IMR-90 (cell line): ENCODE results near the gene MAGEF1. TPM values are rescaled to one million over a fixed set of nuclear protein-coding genes. Genes with fewer than 3 reads are reported as not detected.
A peak's percentile ranks its signal among the peaks of the same experiment; 100 is the strongest.

Experiments used
- ATAC-seq: fragments of 200-7000 bp; cut with Tn5 transposase; 2 replicates; pipeline ENCODE4 v1.9.1; 2020; ENCODE audit warnings: low read depth, mild to moderate bottlenecking, moderate library complexity
- BruUV-seq: library from RNA; stranded (reverse); fragments of 400-500 nt; replicated peaks from 2 replicates; lab custom pipeline; 2021; lab: Mats Ljungman, UMichigan
- CTCF ChIA-PET: fragments of 300-600 bp; formaldehyde crosslinking; extraction: SDS; loops from one replicate; lab custom pipeline; 2021; ENCODE audit warnings: antibody characterized with exemption; lab: Yijun Ruan, JAX
- POLR2A ChIA-PET: fragments of 300-600 bp; sonication (Branson Sonifier 250); formaldehyde crosslinking; loops from one replicate; lab custom pipeline; 2022; ENCODE audit warnings: antibody characterized with exemption; ENCODE audit not compliant: unreplicated experiment; lab: Charles Lee
- DNase-seq: peaks from one replicate; pipeline ENCODE4 v3.0.0; 2013
- H2AFZ ChIP-seq: replicated peaks from 2 replicates; pipeline ENCODE3; 2013; ENCODE audit warnings: low read length, mild to moderate bottlenecking; ENCODE audit not compliant: poor library complexity
- H2AK5ac ChIP-seq: 2 replicates; pipeline ENCODE4 v1.6.1; 2013; ENCODE audit warnings: low read depth, low read length, inconsistent platforms
- H2AK9ac ChIP-seq: replicated peaks from 2 replicates; pipeline ENCODE3; 2013; ENCODE audit warnings: mild to moderate bottlenecking, low read depth, low read length, moderate library complexity; ENCODE audit not compliant: poor library complexity
- H2BK120ac ChIP-seq: 2 replicates; pipeline ENCODE4 v1.6.1; 2013; ENCODE audit warnings: low read depth, low read length, inconsistent platforms
- H2BK15ac ChIP-seq: 3 replicates; pipeline ENCODE4 v1.6.1; 2013; ENCODE audit warnings: low read depth, low read length, inconsistent platforms
- H2BK20ac ChIP-seq: 2 replicates; pipeline ENCODE4 v1.6.1; 2013; ENCODE audit warnings: low read depth, mild to moderate bottlenecking, inconsistent platforms, low read length, moderate library complexity
- H2BK5ac ChIP-seq: 2 replicates; pipeline ENCODE4 v1.6.1; 2013; ENCODE audit warnings: mild to moderate bottlenecking, low read depth, low read length, inconsistent platforms; ENCODE audit not compliant: poor library complexity, severe bottlenecking
- H3K14ac ChIP-seq: replicated peaks from 2 replicates; pipeline ENCODE4 v1.6.1; 2013; ENCODE audit warnings: low read depth, low read length, inconsistent platforms
- H3K18ac ChIP-seq: 2 replicates; pipeline ENCODE4 v1.6.1; 2013; ENCODE audit warnings: low read depth, low read length, control low read depth
- H3K23ac ChIP-seq: 2 replicates; pipeline ENCODE4 v1.6.1; 2013; ENCODE audit warnings: low read depth, low read length, inconsistent platforms
- H3K27ac ChIP-seq: 2 replicates; pipeline ENCODE4 v1.5.1; 2013; ENCODE audit warnings: mild to moderate bottlenecking, control low read depth, low read length; ENCODE audit not compliant: insufficient read depth
- H3K27me3 ChIP-seq: 2 replicates; pipeline ENCODE4 v1.6.1; 2013; ENCODE audit warnings: low read length; ENCODE audit not compliant: control insufficient read depth, insufficient read depth
- H3K36me3 ChIP-seq: 2 replicates; pipeline ENCODE4 v1.6.1; 2013; ENCODE audit warnings: low read length, mixed read lengths; ENCODE audit not compliant: control insufficient read depth, insufficient read depth
- H3K4ac ChIP-seq: 2 replicates; pipeline ENCODE4 v1.6.1; 2013; ENCODE audit warnings: low read depth, low read length, inconsistent platforms
- H3K4me1 ChIP-seq: 2 replicates; pipeline ENCODE4 v1.6.1; 2013; ENCODE audit warnings: low read length, mixed read lengths; ENCODE audit not compliant: control insufficient read depth, insufficient read depth
- H3K4me2 ChIP-seq: 2 replicates; pipeline ENCODE4 v1.6.1; 2013; ENCODE audit warnings: low read depth, mild to moderate bottlenecking, control low read depth, low read length, moderate library complexity
- H3K4me3 ChIP-seq: 2 replicates; pipeline ENCODE4 v1.5.1; 2013; ENCODE audit warnings: low read depth, mild to moderate bottlenecking, control low read depth, low read length, moderate library complexity; ENCODE audit not compliant: insufficient read depth
- H3K56ac ChIP-seq: 2 replicates; pipeline ENCODE4 v1.6.1; 2013; ENCODE audit warnings: low read length, inconsistent platforms; ENCODE audit not compliant: insufficient read depth; ENCODE audit errors: extremely low read depth
- H3K79me1 ChIP-seq, 2 experiments: 2 replicates each; pipeline ENCODE4 v1.6.1; 2013; ENCODE audit warnings: low read length in 2 of 2, inconsistent platforms in 1 of 2, low read depth in 1 of 2
- H3K9ac ChIP-seq: 2 replicates; pipeline ENCODE4 v1.6.1; 2013; ENCODE audit warnings: low read depth, low read length, control low read depth
- H3K9me1 ChIP-seq: 2 replicates; pipeline ENCODE4 v1.6.1; 2013; ENCODE audit warnings: low read length, inconsistent platforms; ENCODE audit not compliant: insufficient read depth
- H3K9me3 ChIP-seq: 2 replicates; pipeline ENCODE4 v1.6.1; 2013; ENCODE audit warnings: low read length; ENCODE audit not compliant: control insufficient read depth, insufficient read depth
- H4K20me1 ChIP-seq: 2 replicates; pipeline ENCODE4 v1.6.1; 2013; ENCODE audit warnings: low read length, inconsistent platforms; ENCODE audit not compliant: insufficient read depth
- H4K5ac ChIP-seq: 2 replicates; pipeline ENCODE4 v1.6.1; 2013; ENCODE audit warnings: mild to moderate bottlenecking, low read depth, low read length, control low read depth
- H4K8ac ChIP-seq, 2 experiments: 2 replicates each; pipeline ENCODE4 v1.6.1; 2013; ENCODE audit warnings: low read depth in 2 of 2, low read length in 2 of 2, control low read depth in 1 of 2, inconsistent platforms in 1 of 2
- H4K91ac ChIP-seq: 2 replicates; pipeline ENCODE4 v1.6.1; 2013; ENCODE audit warnings: low read depth, low read length, inconsistent platforms; ENCODE audit not compliant: insufficient read depth
- MAZ ChIP-seq: IDR thresholded peaks from 2 replicates; pipeline ENCODE4 v1.6.1; 2012; ENCODE audit warnings: low read depth, mild to moderate bottlenecking, low read length, improper control_type of control experiment, moderate library complexity, borderline replicate concordance
- RCOR1 ChIP-seq: IDR thresholded peaks from 2 replicates; pipeline ENCODE4 v1.6.1; 2012; ENCODE audit warnings: mild to moderate bottlenecking, low read length, improper control_type of control experiment; ENCODE audit not compliant: insufficient replicate concordance
- WGBS, 2 experiments: methylation state at CpG; one replicate each; pipeline versions ENCODE4 v1.1.5 to v1.1.7; 2013; ENCODE audit warnings: missing lambda C conversion rate in 2 of 2; ENCODE audit not compliant: insufficient read length in 1 of 2; ENCODE audit errors: extremely low coverage in 2 of 2; 5-methylcytosine and 5-hydroxymethylcytosine counted together
- dilution Hi-C: fragments of 300-500 bp; cut with HindIII; formaldehyde crosslinking; loops from one replicate; pipeline ENCODE4 v1.14.3; 2018; ENCODE audit warnings: low sequenced_read_pairs; ENCODE audit not compliant: unreplicated experiment
- in situ Hi-C: fragments of 300-500 bp; cut with MboI; formaldehyde crosslinking; loops from 3 replicates; pipeline ENCODE4 v1.14.3; 2019; ENCODE audit warnings: low sequenced_read_pairs, inconsistent platforms, mixed read lengths
- intact Hi-C: fragments of 100-400 bp; cut with micrococcal nuclease; formaldehyde crosslinking; loops from 2 replicates; pipeline ENCODE4 v1.10.0; 2022
- polyA plus RNA-seq, 3 experiments: library from polyadenylated mRNA; depleted of rRNA; stranded (reverse); fragments of >200 nt; gene quantifications; 2 replicates each; pipeline ENCODE4 v1.2.3, GENCODE V29; 2012; ENCODE audit warnings: low replicate concordance in 1 of 3
- total RNA-seq: library from RNA; depleted of rRNA; stranded (reverse); fragments of >200 nt; gene quantifications from 2 replicates; pipeline ENCODE4 v1.2.3, GENCODE V29; 2012

MAGEF1 gene
- total and polyA plus RNA-seq, 2 of the 4 experiments (the other 2 are of a cell fraction): 10.6 to 19.4 TPM

DNA sequence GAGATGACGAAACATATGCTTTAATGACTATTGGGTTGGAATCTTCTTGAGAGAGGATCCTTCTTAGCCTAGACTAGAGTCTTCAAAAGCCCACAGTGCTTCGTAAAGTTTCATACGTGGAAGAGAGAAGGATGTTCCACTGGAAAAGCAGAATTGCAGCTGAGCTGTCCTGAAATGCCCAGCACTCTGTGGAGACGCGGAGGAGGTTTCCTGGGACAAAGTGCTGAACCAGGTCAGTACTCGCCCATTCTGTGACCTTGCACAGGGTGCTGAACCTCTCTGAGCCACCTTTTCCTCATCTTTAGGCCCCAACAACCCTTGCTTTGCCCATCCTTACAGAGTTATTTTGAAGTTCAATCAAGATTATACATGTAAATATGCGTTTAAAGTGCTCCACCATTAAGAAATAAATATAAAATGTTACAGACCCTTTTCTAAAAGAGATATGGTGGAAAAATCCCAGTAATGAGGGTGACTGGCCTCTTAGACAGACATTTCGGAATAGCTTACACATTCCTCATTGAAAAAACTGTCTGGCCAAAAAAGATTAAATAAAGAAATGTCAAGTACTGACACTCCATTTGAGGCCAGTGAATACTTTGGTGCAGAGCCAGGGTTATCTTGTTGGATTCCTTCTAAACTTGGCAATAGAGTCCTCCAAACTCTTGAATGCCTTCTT, 4.2 kb upstream of the MAGEF1 start:
- Histone ChIP-seq H3K56ac (peak overlapping the region; percentile 41; the same call in 1 of the 2 replicates), H4K91ac (peak overlapping the region; percentile 84), H4K8ac (peak overlapping the region in 1 of 2 experiments; percentile 49; a peak in 2 of 4 replicates), H4K20me1 (no peaks in the 10 kb centered on the region), H2AK9ac (no peak overlapping the region), H3K27ac (peak overlapping the region; percentile 96), H2BK15ac (peak overlapping the region; percentile 68; the same call in 2 of the 3 replicates), H4K5ac (peak overlapping the region; percentile 98), H2BK120ac (peak overlapping the region; percentile 85), H2BK5ac (peak overlapping the region; percentile 77), H2BK20ac (peak overlapping the region; percentile 77), H2AFZ (peak overlapping the region; percentile 81), H3K79me1 (peaks cover 3 to 4% of the 10 kb centered on the region in 2 experiments; a peak in 2 of 4 replicates), H3K36me3 (no peaks in the 10 kb centered on the region), H3K18ac (peak overlapping the region; percentile 98), H3K14ac (peak overlapping the region; percentile 79), H3K4me1 (peaks cover 18% of the 10 kb centered on the region), H3K27me3 (no peaks in the 10 kb centered on the region), H3K4me2 (peak overlapping the region; percentile 89), H3K9ac (0 out of 2 replicates have a peak overlapping the region, but pooled peaks have one; percentile 12), H3K4ac (peak overlapping the region; percentile 88), H3K9me3 (no peaks in the 10 kb centered on the region), H3K9me1 (peaks cover 6% of the 10 kb centered on the region), H2AK5ac (peak overlapping the region; percentile 80), H3K4me3 (no peak overlapping the region; the same call in 1 of the 2 replicates), H3K23ac (peak overlapping the region; percentile 74)
- ChIA-PET CTCF (interaction anchor here (1.2 kb wide), 1 partner anchor 10 kb away, joined by 4 read pairs; no protein-coding TSS in a partner anchor), POLR2A (no interaction called here)
- DNase-seq (peak; percentile 22), ATAC-seq (0 out of 2 replicates have a peak, but pooled peaks have one; percentile 4)
- in situ Hi-C loops: no loop called here
- dilution Hi-C loops: no loop called here
- no peak for TF ChIP-seq RCOR1
- TF ChIP-seq MAZ: no peak
- no TSS peak for BruUV-seq
- intact Hi-C loops: loop anchor here (2.0 kb wide), 1 partner anchor 151 kb away; no protein-coding TSS in a partner anchor
- WGBS, 2 experiments: 86% methylated on average over 4 of the region's 8 CpGs; no CpG with 5 or more reads in 1 of the 2 experiments
